ENCODE results near the gene NABP2.

NABP2 gene

DNA sequence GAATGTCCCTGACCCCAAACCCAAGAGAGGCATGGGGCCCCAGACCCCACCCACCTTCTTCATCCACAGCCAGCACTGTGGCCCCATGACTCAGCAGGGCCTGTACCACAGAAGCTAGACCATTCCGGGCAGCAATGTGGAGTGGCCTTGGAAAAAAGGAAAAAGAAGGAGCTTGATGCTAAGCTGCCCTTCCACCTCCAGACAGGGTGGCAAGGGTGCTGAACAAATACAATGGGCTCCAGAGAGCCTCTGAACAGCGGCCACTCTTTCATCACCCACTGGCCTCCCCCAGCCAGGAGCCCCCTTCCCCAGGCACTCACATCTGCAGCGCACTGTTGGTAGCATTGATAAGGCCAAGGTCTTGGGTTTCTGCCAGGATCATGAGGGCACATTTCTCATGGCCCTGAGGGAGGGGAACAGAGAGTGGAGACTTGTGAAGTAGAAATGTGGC lies 19.6 kb downstream of the NABP2 start:
- H3K9me3 ChIP-seq (ENCODE audit: control insufficient read depth, insufficient read depth, low read length): no peaks in the 10 kb centered on the region
- H3K79me2 ChIP-seq (ENCODE audit: control insufficient read depth, low read length): no peaks in the 10 kb centered on the region
- H3K27me3 ChIP-seq (ENCODE audit: control insufficient read depth, low read length): no peaks in the 10 kb centered on the region
- no peaks in the 10 kb centered on the region for H4K20me1 ChIP-seq (ENCODE audit: control insufficient read depth, insufficient read depth, low read depth, low read length)
- no peak overlapping the region for H3K27ac ChIP-seq (ENCODE audit: low read depth, low read length)
- H3K9me2 ChIP-seq (replicated peaks; ENCODE audit: control insufficient read depth, low read length): no peaks in the 10 kb centered on the region
- H3K4me1 ChIP-seq (ENCODE audit: control insufficient read depth, low read length): peaks cover 17% of the 10 kb centered on the region
- no peaks in the 10 kb centered on the region for H3F3A ChIP-seq (ENCODE audit: control insufficient read depth, insufficient read depth)
- H3K4me2 ChIP-seq (ENCODE audit: low read length): no peak overlapping the region
- TF ChIP-seq, protein P1, sequence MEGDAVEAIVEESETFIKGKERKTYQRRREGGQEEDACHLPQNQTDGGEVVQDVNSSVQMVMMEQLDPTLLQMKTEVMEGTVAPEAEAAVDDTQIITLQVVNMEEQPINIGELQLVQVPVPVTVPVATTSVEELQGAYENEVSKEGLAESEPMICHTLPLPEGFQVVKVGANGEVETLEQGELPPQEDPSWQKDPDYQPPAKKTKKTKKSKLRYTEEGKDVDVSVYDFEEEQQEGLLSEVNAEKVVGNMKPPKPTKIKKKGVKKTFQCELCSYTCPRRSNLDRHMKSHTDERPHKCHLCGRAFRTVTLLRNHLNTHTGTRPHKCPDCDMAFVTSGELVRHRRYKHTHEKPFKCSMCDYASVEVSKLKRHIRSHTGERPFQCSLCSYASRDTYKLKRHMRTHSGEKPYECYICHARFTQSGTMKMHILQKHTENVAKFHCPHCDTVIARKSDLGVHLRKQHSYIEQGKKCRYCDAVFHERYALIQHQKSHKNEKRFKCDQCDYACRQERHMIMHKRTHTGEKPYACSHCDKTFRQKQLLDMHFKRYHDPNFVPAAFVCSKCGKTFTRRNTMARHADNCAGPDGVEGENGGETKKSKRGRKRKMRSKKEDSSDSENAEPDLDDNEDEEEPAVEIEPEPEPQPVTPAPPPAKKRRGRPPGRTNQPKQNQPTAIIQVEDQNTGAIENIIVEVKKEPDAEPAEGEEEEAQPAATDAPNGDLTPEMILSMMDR (IDR thresholded peaks at IDR 0.05; ENCODE audit: low read depth, low read length, poor library complexity, severe bottlenecking): no peak
- TF ChIP-seq EZH2phosphoT487 (IDR thresholded peaks at IDR 0.05; ENCODE audit: borderline replicate concordance, low read length): no peak
- no peak overlapping the region for H3K4me3 ChIP-seq (ENCODE audit: low read length)
- H3K36me3 ChIP-seq (ENCODE audit: control insufficient read depth, low read length): peaks cover 67% of the 10 kb centered on the region

DNA sequence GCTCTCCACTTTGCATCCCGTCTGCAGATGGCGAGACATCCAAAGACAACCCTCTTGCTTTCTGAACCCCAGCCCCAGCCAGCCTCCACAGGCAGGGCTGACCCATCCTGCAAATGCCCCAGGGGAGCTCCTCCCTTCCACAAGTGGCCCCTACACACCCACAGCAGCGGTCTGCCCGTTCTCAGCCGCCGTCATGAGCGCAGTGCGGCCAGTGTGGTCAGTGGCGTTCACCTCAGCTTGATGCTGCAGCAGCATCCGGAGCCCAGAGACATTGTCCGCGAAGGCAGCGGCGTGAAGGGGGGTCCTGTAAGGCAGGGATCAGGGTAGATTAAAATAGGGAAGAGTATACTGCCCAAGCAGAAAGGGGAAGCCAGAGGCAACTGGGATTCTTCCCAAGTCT lies 20.4 kb downstream of the NABP2 start:
- peaks cover 17% of the 10 kb centered on the region for H3K4me1 ChIP-seq (ENCODE audit: control insufficient read depth, low read length)

DNA sequence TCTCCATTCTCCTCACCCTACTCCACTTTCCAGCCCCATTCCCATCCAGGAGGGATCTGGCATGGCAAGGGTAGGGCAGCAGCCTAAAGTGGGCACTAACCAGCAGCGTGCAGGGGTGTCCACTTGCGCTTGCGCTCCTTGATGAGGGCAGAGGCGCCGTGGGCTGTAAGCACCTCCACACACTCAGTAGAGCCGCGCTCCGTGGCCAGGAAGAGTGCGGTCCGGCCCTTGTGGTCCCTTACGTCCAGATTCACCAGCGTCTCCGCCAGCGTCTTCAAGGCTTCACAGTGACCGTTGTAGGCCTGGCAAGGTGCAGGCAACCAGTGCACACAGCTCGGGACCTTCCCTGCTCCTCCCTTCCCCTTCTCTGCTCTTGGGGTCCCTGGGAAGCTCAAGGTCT lies 23.8 kb downstream of the NABP2 start:
- Histone ChIP-seq H3F3A (ENCODE audit: control insufficient read depth, insufficient read depth) (no peaks in the 10 kb centered on the region), H3K27ac (ENCODE audit: low read depth, low read length) (no peak overlapping the region), H3K9me2 (replicated peaks; ENCODE audit: control insufficient read depth, low read length) (no peaks in the 10 kb centered on the region), H3K79me2 (ENCODE audit: control insufficient read depth, low read length) (no peaks in the 10 kb centered on the region), H3K9me3 (ENCODE audit: control insufficient read depth, insufficient read depth, low read length) (no peaks in the 10 kb centered on the region), H3K36me3 (ENCODE audit: control insufficient read depth, low read length) (peaks cover 65% of the 10 kb centered on the region), H3K4me1 (ENCODE audit: control insufficient read depth, low read length) (peaks cover 8% of the 10 kb centered on the region), H3K4me3 (ENCODE audit: low read length) (no peak overlapping the region), H3K4me2 (ENCODE audit: low read length) (no peak overlapping the region), H4K20me1 (ENCODE audit: control insufficient read depth, insufficient read depth, low read depth, low read length) (no peaks in the 10 kb centered on the region), H3K27me3 (ENCODE audit: control insufficient read depth, low read length) (no peaks in the 10 kb centered on the region)
- TF ChIP-seq EZH2phosphoT487 (IDR thresholded peaks at IDR 0.05; ENCODE audit: borderline replicate concordance, low read length): no peak
- TF ChIP-seq, protein P1 (IDR thresholded peaks at IDR 0.05; ENCODE audit: low read depth, low read length, poor library complexity, severe bottlenecking): no peak

More for the DNA sequence above, 20.4 kb downstream of the NABP2 start:
- Histone ChIP-seq H3K4me2 (ENCODE audit: low read length) (no peak overlapping the region), H3K36me3 (ENCODE audit: control insufficient read depth, low read length) (peaks cover 72% of the 10 kb centered on the region), H3K4me3 (ENCODE audit: low read length) (no peak overlapping the region), H3F3A (ENCODE audit: control insufficient read depth, insufficient read depth) (no peaks in the 10 kb centered on the region), H3K9me3 (ENCODE audit: control insufficient read depth, insufficient read depth, low read length) (no peaks in the 10 kb centered on the region), H3K27ac (ENCODE audit: low read depth, low read length) (no peak overlapping the region), H4K20me1 (ENCODE audit: control insufficient read depth, insufficient read depth, low read depth, low read length) (no peaks in the 10 kb centered on the region), H3K79me2 (ENCODE audit: control insufficient read depth, low read length) (no peaks in the 10 kb centered on the region), H3K27me3 (ENCODE audit: control insufficient read depth, low read length) (no peaks in the 10 kb centered on the region), H3K9me2 (replicated peaks; ENCODE audit: control insufficient read depth, low read length) (no peaks in the 10 kb centered on the region)
- TF ChIP-seq, protein P1 (IDR thresholded peaks at IDR 0.05; ENCODE audit: low read depth, low read length, poor library complexity, severe bottlenecking): no peak
- no peak for TF ChIP-seq EZH2phosphoT487 (IDR thresholded peaks at IDR 0.05; ENCODE audit: borderline replicate concordance, low read length)
